NCI-H2227 (cell line): ENCODE data around the gene ELL2.
"Not testable (repeated sequence)": the region's sequence is repeated elsewhere in the genome, so short reads cannot be mapped to it uniquely, and the experiment has no call there.

Source experiments
- DNase-seq: peaks from one replicate; lab custom pipeline; 2025; ENCODE audit not compliant: unreplicated experiment; lab: John Stamatoyannopoulos, UW

Gene ELL2

GRCh38 chr5:95909738-95910137, 51.9 kb downstream of the ELL2 start:
- no peak for DNase-seq

- DNase-seq, result no peak
These were observed 52.9 kb downstream of the ELL2 start for GRCh38 chr5:95908799-95909198.

GRCh38 chr5:95907740-95908706, 53.6 kb downstream of the ELL2 start:
- no peak for DNase-seq

GRCh38 chr5:95907067-95907705, 54.5 kb downstream of the ELL2 start:
- no peak for DNase-seq

- not testable (repeated sequence) for DNase-seq
These were observed 55.3 kb downstream of the ELL2 start for GRCh38 chr5:95906398-95906797.

- DNase-seq, result no peak
These were observed 56.8 kb downstream of the ELL2 start for GRCh38 chr5:95904827-95905226.

GRCh38 chr5:95903838-95904237, 57.8 kb downstream of the ELL2 start:
- no peak for DNase-seq

- peak; percentile 30 for DNase-seq
These were observed 59.7 kb downstream of the ELL2 start for GRCh38 chr5:95901676-95902627.

- peak; percentile 15 for DNase-seq
These were observed 61.2 kb downstream of the ELL2 start for GRCh38 chr5:95900383-95900958.

- no peak for DNase-seq
These were observed 61.8 kb downstream of the ELL2 start for GRCh38 chr5:95899829-95900228.

GRCh38 chr5:95899006-95899405, 62.6 kb downstream of the ELL2 start:
- DNase-seq, result peak; percentile 59

GRCh38 chr5:95895771-95896170, 65.9 kb downstream of the ELL2 start:
- DNase-seq, result peak; percentile 38

GRCh38 chr5:95895251-95895650, 66.4 kb downstream of the ELL2 start:
- DNase-seq, result no peak

- no peak for DNase-seq
These were observed 68.8 kb downstream of the ELL2 start for GRCh38 chr5:95892784-95893354.

- no peak for DNase-seq
These were observed 70.2 kb downstream of the ELL2 start for GRCh38 chr5:95891499-95891898.

GRCh38 chr5:95889076-95889475, 72.6 kb downstream of the ELL2 start:
- DNase-seq, result no peak

GRCh38 chr5:95887977-95888376, 73.7 kb downstream of the ELL2 start:
- no peak for DNase-seq

GRCh38 chr5:95886340-95887044, 75.2 kb downstream of the ELL2 start:
- no peak for DNase-seq

- DNase-seq, result no peak
These were observed 77.1 kb downstream of the ELL2 start for GRCh38 chr5:95884511-95884910.

- no peak for DNase-seq
These were observed 77.7 kb downstream of the ELL2 start for GRCh38 chr5:95884017-95884325.
